HEK293 (cell line): ENCODE data around the gene SKOR1.

Experiments
- CTCF ChIA-PET: fragments of 350-600 bp; formaldehyde crosslinking; extraction: SDS; loops from one replicate; lab custom pipeline; 2021; ENCODE audit warnings: antibody characterized with exemption; lab: Yijun Ruan, JAX
- POLR2A ChIA-PET: fragments of 300-600 bp; formaldehyde crosslinking; extraction: SDS; loops from one replicate; lab custom pipeline; 2020; ENCODE audit warnings: antibody characterized with exemption, inconsistent platforms; lab: Yijun Ruan, JAX
- H3K27ac ChIP-seq: fragments of 200-500 bp; sonication (Bioruptor generic); 2 replicates; pipeline ENCODE4 v1.5.1; 2014; ENCODE audit warnings: low read depth, low read length, control low read depth, inconsistent platforms; ENCODE audit errors: extremely low read depth
- H3K36me3 ChIP-seq, 2 experiments: fragments of 200-500 bp in 1 of 2; sonication (Bioruptor generic) in 1 of 2; 1 replicate in 1 of 2; 2 replicates in 1 of 2; pipeline ENCODE4 v1.5.1; 2014 to 2017; ENCODE audit warnings: inconsistent platforms in 2 of 2, low read length in 2 of 2; ENCODE audit not compliant: control insufficient read depth in 2 of 2, insufficient read depth in 1 of 2
- H3K4me1 ChIP-seq: fragments of 200-500 bp; sonication (Bioruptor generic); 2 replicates; pipeline ENCODE4 v1.5.1; 2014; ENCODE audit warnings: mild to moderate bottlenecking, low read length, inconsistent platforms; ENCODE audit not compliant: control insufficient read depth, insufficient read depth
- H3K4me3 ChIP-seq: 2 replicates; pipeline ENCODE4 v1.5.1; 2011; ENCODE audit warnings: low read depth, mild to moderate bottlenecking, control low read depth, low read length, moderate library complexity
- H3K9me3 ChIP-seq: fragments of 200-500 bp; sonication (Bioruptor generic); 2 replicates; pipeline ENCODE4 v1.5.1; 2014; ENCODE audit warnings: low read depth, low read length, inconsistent platforms; ENCODE audit not compliant: control insufficient read depth, insufficient read depth
- EGR2 ChIP-seq: fragments of 450-650 bp; formaldehyde crosslinking; IDR thresholded peaks from 2 replicates; pipeline ENCODE4 v1.5.1; 2016; ENCODE audit warnings: low read depth, missing biosample characterization, missing genetic modification characterization
- KLF10 ChIP-seq: fragments of 450-650 bp; IDR thresholded peaks from 2 replicates; pipeline ENCODE4 v1.5.1; 2018; ENCODE audit warnings: missing biosample characterization, mild to moderate bottlenecking, missing genetic modification characterization
- SP7 ChIP-seq: fragments of 450-650 bp; formaldehyde crosslinking; IDR thresholded peaks from 2 replicates; pipeline ENCODE4 v1.5.1; 2016; ENCODE audit warnings: missing biosample characterization, missing genetic modification characterization
- ZBTB48 ChIP-seq: fragments of 450-650 bp; formaldehyde crosslinking; IDR thresholded peaks from 2 replicates; pipeline ENCODE4 v1.5.1; 2016; ENCODE audit warnings: missing biosample characterization, missing genetic modification characterization
- ZBTB8A ChIP-seq: fragments of 450-650 bp; formaldehyde crosslinking; IDR thresholded peaks from 2 replicates; pipeline ENCODE4 v1.5.1; 2016; ENCODE audit warnings: missing biosample characterization, missing genetic modification characterization
- ZNF433 ChIP-seq: fragments of 450-650 bp; formaldehyde crosslinking; IDR thresholded peaks from 2 replicates; pipeline ENCODE4 v1.5.1; 2016; ENCODE audit warnings: missing biosample characterization, missing genetic modification characterization, low read depth
- ZNF529 ChIP-seq: fragments of 450-650 bp; formaldehyde crosslinking; IDR thresholded peaks from 2 replicates; pipeline ENCODE4 v1.5.1; 2017; ENCODE audit warnings: missing genetic modification characterization, missing biosample characterization; ENCODE audit not compliant: insufficient replicate concordance
- ZNF548 ChIP-seq: fragments of 450-650 bp; formaldehyde crosslinking; IDR thresholded peaks from 2 replicates; pipeline ENCODE4 v1.5.1; 2016; ENCODE audit warnings: missing biosample characterization, missing genetic modification characterization
- ZNF558 ChIP-seq: fragments of 450-650 bp; formaldehyde crosslinking; IDR thresholded peaks from 2 replicates; pipeline ENCODE4 v1.5.1; 2016; ENCODE audit warnings: missing biosample characterization, missing genetic modification characterization
- ZNF561 ChIP-seq: fragments of 450-650 bp; IDR thresholded peaks from 2 replicates; pipeline ENCODE4 v1.5.1; 2018; ENCODE audit warnings: missing biosample characterization, missing genetic modification characterization, borderline replicate concordance
- ZNF792 ChIP-seq: fragments of 450-650 bp; formaldehyde crosslinking; IDR thresholded peaks from 2 replicates; pipeline ENCODE4 v1.5.1; 2016; ENCODE audit warnings: missing biosample characterization, missing genetic modification characterization
- ZNF837 ChIP-seq: fragments of 450-650 bp; formaldehyde crosslinking; IDR thresholded peaks from 2 replicates; pipeline ENCODE4 v1.5.1; 2016; ENCODE audit warnings: missing biosample characterization, missing genetic modification characterization
- TF ChIP-seq, protein P1 (sequence below): fragments of 450-650 bp; formaldehyde crosslinking; IDR thresholded peaks from 2 replicates; pipeline ENCODE4 v1.5.1; 2016; ENCODE audit warnings: missing biosample characterization, missing genetic modification characterization, low read depth
- TF ChIP-seq, protein P2 (sequence below): fragments of 450-650 bp; formaldehyde crosslinking; IDR thresholded peaks from 2 replicates; pipeline ENCODE4 v1.5.1; 2016; ENCODE audit warnings: missing biosample characterization, missing genetic modification characterization, low read depth
- TF ChIP-seq, protein P3 (sequence below): sonication (generic); formaldehyde crosslinking; IDR thresholded peaks from 2 replicates; pipeline ENCODE4 v1.8.1; 2022; ENCODE audit warnings: mild to moderate bottlenecking, moderate library complexity, missing genetic modification reagents
- TF ChIP-seq, protein P4 (sequence below): fragments of 450-650 bp; formaldehyde crosslinking; IDR thresholded peaks from 2 replicates; pipeline ENCODE4 v1.5.1; 2016; ENCODE audit warnings: missing biosample characterization, missing genetic modification characterization
- TF ChIP-seq, protein P5 (sequence below): fragments of 450-650 bp; formaldehyde crosslinking; IDR thresholded peaks from 2 replicates; pipeline ENCODE4 v1.5.1; 2017; ENCODE audit warnings: missing biosample characterization, missing genetic modification characterization
- TF ChIP-seq, protein P6 (sequence below): fragments of 450-650 bp; formaldehyde crosslinking; IDR thresholded peaks from 2 replicates; pipeline ENCODE4 v1.5.1; 2016; ENCODE audit warnings: missing biosample characterization, missing genetic modification characterization

SKOR1 gene

DNA sequence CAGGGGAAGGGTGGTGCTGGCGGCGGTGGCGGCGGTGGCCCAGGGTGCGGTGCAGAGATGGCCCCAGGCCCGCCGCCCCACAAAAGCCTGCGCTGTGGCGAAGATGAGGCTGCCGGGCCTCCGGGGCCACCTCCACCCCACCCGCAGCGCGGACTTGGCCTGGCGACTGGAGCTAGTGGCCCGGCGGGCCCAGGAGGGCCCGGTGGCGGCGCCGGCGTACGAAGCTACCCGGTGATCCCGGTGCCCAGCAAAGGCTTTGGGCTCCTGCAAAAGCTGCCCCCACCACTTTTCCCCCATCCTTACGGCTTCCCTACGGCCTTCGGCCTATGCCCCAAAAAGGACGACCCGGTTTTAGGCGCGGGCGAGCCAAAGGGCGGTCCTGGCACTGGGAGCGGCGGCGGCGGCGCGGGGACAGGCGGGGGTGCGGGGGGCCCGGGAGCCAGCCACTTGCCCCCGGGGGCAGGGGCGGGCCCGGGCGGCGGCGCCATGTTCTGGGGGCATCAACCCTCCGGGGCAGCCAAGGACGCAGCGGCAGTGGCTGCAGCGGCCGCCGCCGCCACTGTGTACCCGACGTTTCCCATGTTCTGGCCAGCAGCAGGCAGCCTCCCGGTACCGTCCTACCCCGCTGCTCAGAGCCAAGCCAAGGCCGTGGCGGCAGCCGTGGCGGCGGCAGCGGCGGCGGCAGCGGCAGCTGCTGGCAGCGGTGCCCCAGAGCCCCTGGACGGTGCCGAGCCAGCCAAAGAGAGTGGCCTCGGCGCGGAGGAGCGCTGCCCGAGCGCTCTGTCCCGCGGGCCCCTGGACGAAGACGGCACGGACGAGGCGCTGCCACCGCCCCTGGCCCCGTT lies 1.6 kb downstream of the SKOR1 start (continued):
- TF ChIP-seq EGR2 (tag by site-specific recombination) (no peak), ZBTB8A (no peak), ZNF558 (tag by site-specific recombination) (no peak), ZBTB48 (tag by site-specific recombination) (no peak), ZNF529 (tag by site-specific recombination) (no peak), ZNF433 (no peak), ZNF792 (tag by site-specific recombination) (no peak)
- TF ChIP-seq, protein P1, sequence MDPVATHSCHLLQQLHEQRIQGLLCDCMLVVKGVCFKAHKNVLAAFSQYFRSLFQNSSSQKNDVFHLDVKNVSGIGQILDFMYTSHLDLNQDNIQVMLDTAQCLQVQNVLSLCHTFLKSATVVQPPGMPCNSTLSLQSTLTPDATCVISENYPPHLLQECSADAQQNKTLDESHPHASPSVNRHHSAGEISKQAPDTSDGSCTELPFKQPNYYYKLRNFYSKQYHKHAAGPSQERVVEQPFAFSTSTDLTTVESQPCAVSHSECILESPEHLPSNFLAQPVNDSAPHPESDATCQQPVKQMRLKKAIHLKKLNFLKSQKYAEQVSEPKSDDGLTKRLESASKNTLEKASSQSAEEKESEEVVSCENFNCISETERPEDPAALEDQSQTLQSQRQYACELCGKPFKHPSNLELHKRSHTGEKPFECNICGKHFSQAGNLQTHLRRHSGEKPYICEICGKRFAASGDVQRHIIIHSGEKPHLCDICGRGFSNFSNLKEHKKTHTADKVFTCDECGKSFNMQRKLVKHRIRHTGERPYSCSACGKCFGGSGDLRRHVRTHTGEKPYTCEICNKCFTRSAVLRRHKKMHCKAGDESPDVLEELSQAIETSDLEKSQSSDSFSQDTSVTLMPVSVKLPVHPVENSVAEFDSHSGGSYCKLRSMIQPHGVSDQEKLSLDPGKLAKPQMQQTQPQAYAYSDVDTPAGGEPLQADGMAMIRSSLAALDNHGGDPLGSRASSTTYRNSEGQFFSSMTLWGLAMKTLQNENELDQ: no peak

DNA sequence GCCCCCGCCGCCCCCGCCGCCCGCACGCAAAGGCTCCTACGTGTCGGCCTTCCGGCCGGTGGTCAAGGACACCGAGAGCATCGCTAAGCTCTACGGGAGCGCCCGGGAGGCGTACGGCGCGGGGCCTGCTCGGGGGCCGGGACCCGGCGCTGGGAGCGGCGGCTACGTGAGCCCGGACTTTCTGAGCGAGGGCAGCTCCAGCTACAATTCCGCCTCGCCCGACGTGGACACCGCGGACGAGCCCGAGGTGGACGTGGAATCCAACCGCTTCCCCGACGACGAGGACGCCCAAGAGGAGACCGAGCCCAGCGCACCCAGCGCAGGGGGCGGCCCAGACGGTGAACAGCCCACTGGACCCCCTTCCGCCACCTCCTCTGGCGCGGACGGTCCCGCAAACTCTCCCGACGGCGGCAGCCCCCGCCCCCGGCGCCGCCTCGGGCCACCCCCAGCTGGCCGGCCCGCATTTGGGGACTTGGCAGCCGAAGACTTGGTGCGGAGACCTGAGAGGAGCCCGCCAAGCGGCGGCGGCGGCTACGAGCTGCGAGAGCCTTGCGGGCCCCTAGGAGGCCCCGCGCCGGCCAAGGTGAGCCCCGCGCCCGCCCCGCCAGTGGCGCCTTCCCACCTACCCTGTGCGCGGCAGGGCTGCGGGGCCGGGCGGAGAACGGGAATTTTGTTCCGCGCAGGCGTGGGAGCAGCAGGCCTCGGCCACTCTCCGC lies 2.4 kb downstream of the SKOR1 start:
- H3K9me3 ChIP-seq: no peaks in the 10 kb centered on the region
- no peak overlapping the region for H3K4me3 ChIP-seq
- H3K36me3 ChIP-seq: no peaks in the 10 kb centered on the region
- CTCF ChIA-PET: interaction anchor here (0.7 to 0.9 kb wide), 3 partner anchors 285 to 431 kb away, joined by 4 read pairs; partner anchors contain the start of gene MAP2K5
- H3K4me1 ChIP-seq: peaks cover 7% of the 10 kb centered on the region
- TF ChIP-seq, protein P2, sequence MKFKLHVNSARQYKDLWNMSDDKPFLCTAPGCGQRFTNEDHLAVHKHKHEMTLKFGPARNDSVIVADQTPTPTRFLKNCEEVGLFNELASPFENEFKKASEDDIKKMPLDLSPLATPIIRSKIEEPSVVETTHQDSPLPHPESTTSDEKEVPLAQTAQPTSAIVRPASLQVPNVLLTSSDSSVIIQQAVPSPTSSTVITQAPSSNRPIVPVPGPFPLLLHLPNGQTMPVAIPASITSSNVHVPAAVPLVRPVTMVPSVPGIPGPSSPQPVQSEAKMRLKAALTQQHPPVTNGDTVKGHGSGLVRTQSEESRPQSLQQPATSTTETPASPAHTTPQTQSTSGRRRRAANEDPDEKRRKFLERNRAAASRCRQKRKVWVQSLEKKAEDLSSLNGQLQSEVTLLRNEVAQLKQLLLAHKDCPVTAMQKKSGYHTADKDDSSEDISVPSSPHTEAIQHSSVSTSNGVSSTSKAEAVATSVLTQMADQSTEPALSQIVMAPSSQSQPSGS (tag by site-specific recombination): no peak
- TF ChIP-seq ZNF561 (tag by site-specific recombination): no peak
- no peak overlapping the region for H3K27ac ChIP-seq
- POLR2A ChIA-PET: no interaction called here

DNA sequence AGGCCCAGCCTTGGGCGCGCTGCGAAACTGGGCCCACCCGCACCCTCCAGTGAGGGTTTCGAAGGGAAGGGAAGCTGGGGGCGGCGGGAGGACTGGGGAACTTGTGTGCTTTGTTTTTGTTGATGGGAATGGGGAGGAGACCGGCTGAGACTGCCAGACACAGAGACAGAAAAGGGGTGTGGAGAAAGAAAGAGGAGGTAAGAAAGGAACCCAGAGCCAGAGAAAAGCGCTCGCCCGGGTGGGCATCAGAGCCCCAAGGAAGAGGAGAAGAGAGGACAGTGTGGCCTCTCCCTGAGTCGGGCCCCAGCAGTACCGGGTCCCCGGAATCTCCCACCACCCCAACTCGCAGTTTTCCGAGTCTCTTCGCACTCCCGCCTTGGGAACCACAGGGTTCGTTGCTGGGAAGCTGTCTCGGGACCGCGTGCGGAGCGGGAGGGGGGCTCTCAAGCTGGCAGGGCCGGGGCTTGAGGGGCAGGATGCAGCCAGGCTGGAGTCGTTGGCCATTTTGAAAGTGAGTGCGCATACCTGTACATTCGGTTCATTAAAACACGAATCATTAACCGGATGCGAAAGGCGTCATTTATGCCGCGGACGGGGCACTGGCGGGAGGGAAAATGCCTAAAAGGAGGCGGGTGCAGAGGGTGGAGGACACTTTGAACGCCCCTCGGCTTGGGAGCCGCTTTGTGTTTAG lies 3.1 kb downstream of the SKOR1 start:
- CTCF ChIA-PET: interaction anchor here (0.7 kb wide), 2 partner anchors 286 to 432 kb away, joined by 4 read pairs; partner anchors contain the start of gene MAP2K5

More for the DNA sequence above, 3.1 kb downstream of the SKOR1 start:
- TF ChIP-seq ZNF837 (tag by site-specific recombination) (no peak), SP7 (tag by site-specific recombination) (no peak), ZNF548 (no peak), KLF10 (tag by site-specific recombination) (no peak)
- TF ChIP-seq, protein P3, sequence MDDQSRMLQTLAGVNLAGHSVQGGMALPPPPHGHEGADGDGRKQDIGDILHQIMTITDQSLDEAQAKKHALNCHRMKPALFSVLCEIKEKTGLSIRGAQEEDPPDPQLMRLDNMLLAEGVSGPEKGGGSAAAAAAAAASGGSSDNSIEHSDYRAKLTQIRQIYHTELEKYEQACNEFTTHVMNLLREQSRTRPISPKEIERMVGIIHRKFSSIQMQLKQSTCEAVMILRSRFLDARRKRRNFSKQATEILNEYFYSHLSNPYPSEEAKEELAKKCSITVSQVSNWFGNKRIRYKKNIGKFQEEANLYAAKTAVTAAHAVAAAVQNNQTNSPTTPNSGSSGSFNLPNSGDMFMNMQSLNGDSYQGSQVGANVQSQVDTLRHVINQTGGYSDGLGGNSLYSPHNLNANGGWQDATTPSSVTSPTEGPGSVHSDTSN (CRISPR knock-in tag): no peak
- TF ChIP-seq, protein P4, sequence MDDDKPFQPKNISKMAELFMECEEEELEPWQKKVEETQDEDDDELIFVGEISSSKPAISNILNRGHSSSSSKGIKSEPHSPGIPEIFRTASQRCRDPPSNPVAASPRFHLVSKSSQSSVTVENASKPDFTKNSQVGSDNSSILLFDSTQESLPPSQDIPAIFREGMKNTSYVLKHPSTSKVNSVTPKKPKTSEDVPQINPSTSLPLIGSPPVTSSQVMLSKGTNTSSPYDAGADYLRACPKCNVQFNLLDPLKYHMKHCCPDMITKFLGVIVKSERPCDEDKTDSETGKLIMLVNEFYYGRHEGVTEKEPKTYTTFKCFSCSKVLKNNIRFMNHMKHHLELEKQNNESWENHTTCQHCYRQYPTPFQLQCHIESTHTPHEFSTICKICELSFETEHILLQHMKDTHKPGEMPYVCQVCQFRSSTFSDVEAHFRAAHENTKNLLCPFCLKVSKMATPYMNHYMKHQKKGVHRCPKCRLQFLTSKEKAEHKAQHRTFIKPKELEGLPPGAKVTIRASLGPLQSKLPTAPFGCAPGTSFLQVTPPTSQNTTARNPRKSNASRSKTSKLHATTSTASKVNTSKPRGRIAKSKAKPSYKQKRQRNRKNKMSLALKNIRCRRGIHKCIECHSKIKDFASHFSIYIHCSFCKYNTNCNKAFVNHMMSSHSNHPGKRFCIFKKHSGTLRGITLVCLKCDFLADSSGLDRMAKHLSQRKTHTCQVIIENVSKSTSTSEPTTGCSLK (tag by site-specific recombination): no peak
- TF ChIP-seq, protein P5, sequence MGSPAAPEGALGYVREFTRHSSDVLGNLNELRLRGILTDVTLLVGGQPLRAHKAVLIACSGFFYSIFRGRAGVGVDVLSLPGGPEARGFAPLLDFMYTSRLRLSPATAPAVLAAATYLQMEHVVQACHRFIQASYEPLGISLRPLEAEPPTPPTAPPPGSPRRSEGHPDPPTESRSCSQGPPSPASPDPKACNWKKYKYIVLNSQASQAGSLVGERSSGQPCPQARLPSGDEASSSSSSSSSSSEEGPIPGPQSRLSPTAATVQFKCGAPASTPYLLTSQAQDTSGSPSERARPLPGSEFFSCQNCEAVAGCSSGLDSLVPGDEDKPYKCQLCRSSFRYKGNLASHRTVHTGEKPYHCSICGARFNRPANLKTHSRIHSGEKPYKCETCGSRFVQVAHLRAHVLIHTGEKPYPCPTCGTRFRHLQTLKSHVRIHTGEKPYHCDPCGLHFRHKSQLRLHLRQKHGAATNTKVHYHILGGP (tag by site-specific recombination): no peak
- TF ChIP-seq, protein P6, sequence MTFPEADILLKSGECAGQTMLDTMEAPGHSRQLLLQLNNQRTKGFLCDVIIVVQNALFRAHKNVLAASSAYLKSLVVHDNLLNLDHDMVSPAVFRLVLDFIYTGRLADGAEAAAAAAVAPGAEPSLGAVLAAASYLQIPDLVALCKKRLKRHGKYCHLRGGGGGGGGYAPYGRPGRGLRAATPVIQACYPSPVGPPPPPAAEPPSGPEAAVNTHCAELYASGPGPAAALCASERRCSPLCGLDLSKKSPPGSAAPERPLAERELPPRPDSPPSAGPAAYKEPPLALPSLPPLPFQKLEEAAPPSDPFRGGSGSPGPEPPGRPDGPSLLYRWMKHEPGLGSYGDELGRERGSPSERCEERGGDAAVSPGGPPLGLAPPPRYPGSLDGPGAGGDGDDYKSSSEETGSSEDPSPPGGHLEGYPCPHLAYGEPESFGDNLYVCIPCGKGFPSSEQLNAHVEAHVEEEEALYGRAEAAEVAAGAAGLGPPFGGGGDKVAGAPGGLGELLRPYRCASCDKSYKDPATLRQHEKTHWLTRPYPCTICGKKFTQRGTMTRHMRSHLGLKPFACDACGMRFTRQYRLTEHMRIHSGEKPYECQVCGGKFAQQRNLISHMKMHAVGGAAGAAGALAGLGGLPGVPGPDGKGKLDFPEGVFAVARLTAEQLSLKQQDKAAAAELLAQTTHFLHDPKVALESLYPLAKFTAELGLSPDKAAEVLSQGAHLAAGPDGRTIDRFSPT (tag by site-specific recombination): no peak
- TF ChIP-seq, all 188 proteins: peak for 0
- Histone ChIP-seq H3K4me1 (peaks cover 7% of the 10 kb centered on the region), H3K9me3 (no peaks in the 10 kb centered on the region), H3K27ac (no peak overlapping the region), H3K36me3 (no peaks in the 10 kb centered on the region), H3K4me3 (no peak overlapping the region)
- POLR2A ChIA-PET: no interaction called here
